Calu3 (cell line): ENCODE measurements around the gene USP30. TPM values are rescaled to one million over a fixed set of nuclear protein-coding genes. Genes with fewer than 3 reads are reported as not detected.

Source experiments
- BruUV-seq: library from RNA; stranded (reverse); fragments of 400-500 nt; replicated peaks from 2 replicates; lab custom pipeline; 2021; lab: Mats Ljungman, UMichigan
- CTCF ChIA-PET: fragments of 300-600 bp; sonication (Branson Sonifier 250); formaldehyde crosslinking; loops from one replicate; lab custom pipeline; 2022; ENCODE audit warnings: antibody characterized with exemption; lab: Charles Lee
- DNase-seq: peaks from one replicate; pipeline ENCODE4 v3.0.0; 2022
- H3K27ac Mint-ChIP-seq: one replicate; pipeline ENCODE4 v1.8.0; 2022; ENCODE audit warnings: mixed read lengths; ENCODE audit not compliant: unreplicated experiment
- H3K27me3 Mint-ChIP-seq: one replicate; pipeline ENCODE4 v1.8.0; 2022; ENCODE audit warnings: mixed read lengths; ENCODE audit not compliant: unreplicated experiment
- H3K36me3 Mint-ChIP-seq: one replicate; pipeline ENCODE4 v1.8.0; 2022; ENCODE audit warnings: mild to moderate bottlenecking, moderate library complexity, mixed read lengths; ENCODE audit not compliant: insufficient read depth, unreplicated experiment
- H3K4me1 Mint-ChIP-seq: one replicate; pipeline ENCODE4 v1.8.0; 2022; ENCODE audit warnings: mild to moderate bottlenecking, low read depth, mixed read lengths; ENCODE audit not compliant: unreplicated experiment
- H3K4me3 Mint-ChIP-seq: one replicate; pipeline ENCODE4 v1.8.0; 2022; ENCODE audit warnings: mild to moderate bottlenecking, low read depth, moderate library complexity, mixed read lengths; ENCODE audit not compliant: unreplicated experiment
- H3K9me3 Mint-ChIP-seq: one replicate; pipeline ENCODE4 v1.8.0; 2022; ENCODE audit warnings: low read depth, mixed read lengths; ENCODE audit not compliant: unreplicated experiment
- CTCF ChIP-seq: fragments of 200-600 bp; IDR thresholded peaks from one replicate; pipeline ENCODE4 v1.8.0; 2022; ENCODE audit warnings: antibody characterized with exemption; ENCODE audit not compliant: unreplicated experiment
- intact Hi-C: fragments of 100-400 bp; cut with micrococcal nuclease; formaldehyde crosslinking; loops from one replicate; pipeline ENCODE4 v1.10.0; 2022; ENCODE audit not compliant: unreplicated experiment
- total RNA-seq: library from RNA; stranded (reverse); gene quantifications from 2 replicates; pipeline ENCODE4 v1.2.3, GENCODE V29; 2022

The USP30 gene
- total RNA-seq, 1 experiment from 2014 or later, result 13.0 TPM

GRCh38 chr12:109014984-109015765 is 37.2 kb upstream of the USP30 start:
- BruUV-seq, result no TSS peak
- no peak overlapping the region for H3K27ac Mint-ChIP-seq
- H3K27me3 Mint-ChIP-seq, result peaks cover 60% of the 10 kb centered on the region
- intact Hi-C loops, result no loop called here
- no peaks in the 10 kb centered on the region for H3K4me1 Mint-ChIP-seq
- no peak for DNase-seq
- H3K36me3 Mint-ChIP-seq, result no peaks in the 10 kb centered on the region
- no peaks in the 10 kb centered on the region for H3K9me3 Mint-ChIP-seq
- CTCF ChIA-PET, result no interaction called here
- no peak overlapping the region for H3K4me3 Mint-ChIP-seq
- TF ChIP-seq CTCF, result no peak

DNA sequence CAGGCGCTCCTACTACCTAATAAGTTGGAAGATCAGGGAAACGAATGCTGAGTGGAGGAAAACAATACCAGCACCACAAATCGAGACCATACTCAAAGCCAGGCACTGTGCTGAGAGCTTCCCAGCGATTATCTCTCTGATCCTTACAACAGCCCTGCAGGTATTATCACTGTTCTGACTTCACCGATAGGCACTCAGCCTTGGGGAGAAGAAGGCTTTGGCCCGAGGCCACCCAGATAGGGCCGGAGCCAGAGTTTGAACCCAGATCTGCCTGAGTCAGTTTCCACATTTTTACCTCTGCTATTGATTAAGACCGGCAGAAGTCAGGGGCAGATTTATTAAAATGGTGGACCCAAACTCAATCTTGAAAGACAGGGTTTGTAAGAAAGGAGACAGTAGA is 36.4 kb upstream of the USP30 start:
- peaks cover 69% of the 10 kb centered on the region for H3K27me3 Mint-ChIP-seq
- no peak overlapping the region for H3K27ac Mint-ChIP-seq
- no peaks in the 10 kb centered on the region for H3K9me3 Mint-ChIP-seq
- intact Hi-C loops, result no loop called here
- no peak overlapping the region for H3K4me3 Mint-ChIP-seq
- CTCF ChIA-PET, result no interaction called here
- H3K4me1 Mint-ChIP-seq, result no peaks in the 10 kb centered on the region
- no peaks in the 10 kb centered on the region for H3K36me3 Mint-ChIP-seq
- no peak for TF ChIP-seq CTCF
- DNase-seq, result no peak
- no TSS peak for BruUV-seq

DNA sequence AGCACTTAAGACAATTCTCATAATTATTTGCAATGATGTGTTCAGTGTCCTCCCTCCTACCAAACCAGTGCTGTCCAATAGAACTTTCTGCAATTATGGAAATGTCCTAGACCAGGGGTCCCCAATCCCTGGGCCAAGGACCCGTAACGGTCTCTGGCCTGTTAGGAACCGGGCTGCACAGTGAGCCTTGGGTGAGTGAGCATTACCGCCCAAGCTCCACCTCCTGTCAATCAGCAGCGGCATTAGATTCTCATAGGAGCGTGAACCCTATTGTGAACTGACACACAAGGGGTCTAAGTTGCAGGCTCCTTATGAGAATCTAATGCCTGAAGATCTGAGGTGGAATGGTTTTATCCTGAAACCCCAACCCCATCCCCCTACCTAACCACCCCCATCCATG is 35.4 kb upstream of the USP30 start:
- no TSS peak for BruUV-seq
- intact Hi-C loops, result no loop called here
- Mint-ChIP-seq H3K36me3 (no peaks in the 10 kb centered on the region), H3K27me3 (peaks cover 66% of the 10 kb centered on the region), H3K4me3 (no peak overlapping the region), H3K4me1 (no peaks in the 10 kb centered on the region), H3K9me3 (no peaks in the 10 kb centered on the region), H3K27ac (no peak overlapping the region)
- CTCF ChIA-PET, result no interaction called here
- DNase-seq, result no peak
- TF ChIP-seq CTCF, result no peak

DNA sequence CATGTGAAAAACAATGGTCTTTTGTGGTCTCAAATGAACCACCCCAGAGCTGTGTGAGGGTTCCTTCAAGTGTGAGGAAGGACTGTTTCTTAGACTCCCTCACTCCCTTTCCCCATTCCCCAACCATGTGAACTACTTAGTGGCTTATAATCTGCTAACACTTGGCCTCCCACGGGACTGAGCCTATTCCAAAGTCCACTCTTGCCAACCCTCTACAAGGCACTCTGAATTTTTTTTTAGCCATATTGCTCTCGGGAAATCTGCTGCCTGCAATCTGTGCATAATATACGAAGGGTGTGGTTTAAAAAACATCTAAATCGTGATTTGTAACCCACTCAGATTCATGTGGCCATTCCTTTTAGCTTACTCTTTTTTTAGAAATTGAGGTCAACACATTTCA is 34.1 kb upstream of the USP30 start:
- no peaks in the 10 kb centered on the region for H3K9me3 Mint-ChIP-seq
- no peak for DNase-seq
- H3K4me3 Mint-ChIP-seq, result no peak overlapping the region
- H3K4me1 Mint-ChIP-seq, result no peaks in the 10 kb centered on the region
- intact Hi-C loops, result no loop called here
- no peak overlapping the region for H3K27ac Mint-ChIP-seq
- H3K36me3 Mint-ChIP-seq, result no peaks in the 10 kb centered on the region
- CTCF ChIA-PET, result interaction anchor here (1.0 kb wide), 1 partner anchor 75 kb away, joined by 3 read pairs; the partner anchor contains the start of gene ALKBH2
- no TSS peak for BruUV-seq
- peaks cover 58% of the 10 kb centered on the region for H3K27me3 Mint-ChIP-seq
- TF ChIP-seq CTCF, result no peak
